SK-N-DZ (cell line): ENCODE measurements around the gene SLC4A7.
A peak's percentile ranks its signal among the peaks of the same experiment; 100 is the strongest.
"Not testable (repeated sequence)": the region's sequence is repeated elsewhere in the genome, so short reads cannot be mapped to it uniquely, and the experiment has no call there.

Experiments
- DNase-seq: peaks from one replicate; pipeline ENCODE4 v3.0.0-alpha.2; 2015; ENCODE audit warnings: low spot score

Gene SLC4A7

GRCh38 chr3:27429909-27430308 lies 54.3 kb downstream of the SLC4A7 start:
- no peak for DNase-seq

- no peak for DNase-seq
Measured at GRCh38 chr3:27428446-27428845, 55.7 kb downstream of the SLC4A7 start.

- DNase-seq = no peak
Measured at GRCh38 chr3:27426926-27427325, 57.3 kb downstream of the SLC4A7 start.

GRCh38 chr3:27425896-27426565 lies 58.2 kb downstream of the SLC4A7 start:
- no peak for DNase-seq

- DNase-seq = not testable (repeated sequence)
Measured at GRCh38 chr3:27424812-27425521, 59.2 kb downstream of the SLC4A7 start.

GRCh38 chr3:27423463-27423862 lies 60.7 kb downstream of the SLC4A7 start:
- no peak for DNase-seq

GRCh38 chr3:27422617-27423016 lies 61.6 kb downstream of the SLC4A7 start:
- DNase-seq = no peak

- no peak for DNase-seq
Measured at GRCh38 chr3:27415202-27415601, 69.0 kb downstream of the SLC4A7 start.

GRCh38 chr3:27392950-27393679 lies 91.1 kb downstream of the SLC4A7 start:
- no peak for DNase-seq

GRCh38 chr3:27392414-27392813 lies 91.8 kb downstream of the SLC4A7 start:
- not testable (repeated sequence) for DNase-seq

GRCh38 chr3:27391796-27392195 lies 92.4 kb downstream of the SLC4A7 start:
- no peak for DNase-seq

GRCh38 chr3:27387625-27388024 lies 96.6 kb downstream of the SLC4A7 start:
- no peak for DNase-seq

- no peak for DNase-seq
Measured at GRCh38 chr3:27385504-27385903, 98.7 kb downstream of the SLC4A7 start.

GRCh38 chr3:27384191-27384590 lies 100.0 kb downstream of the SLC4A7 start:
- no peak for DNase-seq

GRCh38 chr3:27380433-27381357 lies 103.5 kb downstream of the SLC4A7 start:
- no peak for DNase-seq

GRCh38 chr3:27378331-27378730 lies 105.9 kb downstream of the SLC4A7 start:
- no peak for DNase-seq

GRCh38 chr3:27376109-27376772 lies 107.9 kb downstream of the SLC4A7 start:
- DNase-seq = no peak

- peak; percentile 93 for DNase-seq
Measured at GRCh38 chr3:27368831-27369607, 115.2 kb downstream of the SLC4A7 start, which contains the start of gene NEK10. Gene NEK10, minus strand, starts transcription at chr3:27369383. Its CDS starts 16,501 bp downstream, at chr3:27352882.

- DNase-seq = no peak
Measured at GRCh38 chr3:27366062-27366591, 118.1 kb downstream of the SLC4A7 start.
